NCI-H128 (cell line): Measurements from ENCODE around the gene ADAMTS6.

ENCODE experiments used
- DNase-seq: peaks from one replicate; lab custom pipeline; 2025; ENCODE audit not compliant: unreplicated experiment; lab: John Stamatoyannopoulos, UW

Gene ADAMTS6

DNA sequence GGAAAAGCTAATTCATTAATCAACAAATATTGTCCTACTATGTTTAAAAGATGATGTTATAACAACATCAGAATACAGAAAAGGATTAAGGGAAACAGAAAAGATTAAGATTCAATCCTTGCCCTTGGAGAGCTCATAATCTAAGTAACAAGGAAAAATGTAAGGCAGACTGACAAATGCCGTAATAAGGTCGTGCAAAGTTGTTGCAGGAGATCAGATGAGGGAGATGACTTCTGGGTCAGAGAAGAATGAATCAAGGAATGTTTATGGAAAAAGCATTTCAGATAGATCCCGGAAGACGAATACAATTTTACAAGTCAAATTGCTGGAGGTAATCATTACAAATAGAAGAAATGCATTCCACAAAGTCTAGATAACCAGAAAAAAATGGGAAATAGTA, 6.4 kb downstream of the ADAMTS6 start:
- no peak for DNase-seq

DNA sequence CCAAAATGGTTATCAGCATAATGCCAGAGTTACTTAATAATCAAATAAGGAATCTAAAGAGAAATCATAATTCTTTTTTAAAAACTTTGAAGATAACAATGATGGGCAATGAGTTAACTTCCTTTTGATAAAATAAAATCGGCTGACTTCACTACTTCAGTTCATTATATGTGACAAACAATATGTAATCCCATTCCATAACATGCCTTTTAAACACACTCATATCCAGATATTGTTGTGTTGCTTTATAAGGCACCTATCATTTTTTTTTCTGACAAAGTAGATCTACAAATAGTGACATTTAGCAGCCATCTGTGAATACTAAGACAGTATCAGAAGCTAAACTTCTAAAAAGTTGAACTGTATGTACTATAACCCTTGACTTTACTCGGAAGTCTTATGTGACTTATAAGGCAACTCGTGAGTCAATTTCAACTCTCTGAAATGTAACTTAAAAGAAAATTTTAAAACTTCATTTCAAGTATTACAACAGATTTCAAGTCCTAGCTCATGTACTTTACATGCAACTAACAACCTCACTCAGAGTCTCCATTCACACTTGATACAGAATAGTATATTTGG, 7.5 kb downstream of the ADAMTS6 start:
- DNase-seq: no peak

DNA sequence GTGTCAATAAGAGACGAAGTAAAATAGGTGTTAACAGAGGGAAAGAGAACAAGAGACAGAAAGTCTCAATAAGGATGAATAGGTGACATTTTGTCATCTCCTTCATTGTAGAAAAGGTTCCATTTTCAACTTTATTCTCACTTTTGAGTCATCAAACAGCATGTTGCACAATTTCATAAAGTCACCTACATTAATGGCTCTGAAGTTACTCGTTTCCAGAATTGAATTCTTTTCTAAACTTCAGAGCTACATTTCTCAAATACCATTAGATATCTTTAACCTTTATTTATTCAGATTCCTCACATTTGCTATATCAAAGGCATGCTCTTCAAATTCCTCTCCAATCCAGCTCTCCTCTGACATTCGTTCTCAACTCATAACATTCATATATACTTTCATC, 13.1 kb downstream of the ADAMTS6 start:
- DNase-seq: no peak

DNA sequence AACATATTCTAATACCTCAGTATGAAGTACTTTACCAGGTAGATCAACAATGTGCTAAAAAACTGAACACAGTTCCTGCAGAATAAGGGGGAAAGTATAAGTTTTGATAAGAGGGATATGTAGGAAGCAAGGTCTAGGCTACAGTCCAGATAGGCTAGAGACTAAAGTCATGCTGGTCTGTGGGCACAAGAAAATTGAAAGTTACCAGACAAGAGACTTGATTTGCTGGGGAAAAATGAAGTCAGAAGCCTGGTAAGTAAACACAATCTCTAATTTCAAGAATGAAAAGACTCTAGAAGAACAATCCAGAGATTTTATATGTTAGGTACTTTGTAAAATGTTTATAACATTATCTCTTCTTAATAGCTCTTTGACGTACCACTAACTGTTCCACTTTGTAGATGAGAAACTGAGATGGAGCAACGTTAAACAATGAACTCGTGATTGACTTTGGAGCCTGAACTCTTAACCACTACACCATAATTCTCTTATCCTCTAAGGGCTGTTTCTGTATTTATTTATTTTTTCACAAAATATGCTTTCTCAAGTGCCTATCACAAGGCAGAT, 19.5 kb downstream of the ADAMTS6 start:
- no peak for DNase-seq

DNA sequence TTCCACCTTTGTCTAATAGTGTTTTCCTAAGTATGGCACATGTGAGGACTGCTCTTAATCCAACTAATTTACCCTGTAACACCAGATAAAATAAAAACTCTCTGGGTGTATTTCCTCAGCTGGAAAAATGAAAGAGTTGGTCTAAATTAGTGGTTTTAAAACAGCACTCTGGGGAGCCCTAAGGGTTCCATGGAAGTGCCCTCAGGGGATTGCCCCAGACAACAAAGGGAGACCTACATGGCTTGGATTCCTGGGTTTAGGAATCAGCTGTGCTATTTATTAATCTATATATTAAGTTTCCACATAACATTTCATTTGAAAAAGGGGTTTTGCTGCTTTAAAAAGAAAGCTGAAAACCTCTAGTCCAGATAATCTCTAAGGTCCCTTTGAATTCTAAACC, 20.2 kb downstream of the ADAMTS6 start:
- no peak for DNase-seq

DNA sequence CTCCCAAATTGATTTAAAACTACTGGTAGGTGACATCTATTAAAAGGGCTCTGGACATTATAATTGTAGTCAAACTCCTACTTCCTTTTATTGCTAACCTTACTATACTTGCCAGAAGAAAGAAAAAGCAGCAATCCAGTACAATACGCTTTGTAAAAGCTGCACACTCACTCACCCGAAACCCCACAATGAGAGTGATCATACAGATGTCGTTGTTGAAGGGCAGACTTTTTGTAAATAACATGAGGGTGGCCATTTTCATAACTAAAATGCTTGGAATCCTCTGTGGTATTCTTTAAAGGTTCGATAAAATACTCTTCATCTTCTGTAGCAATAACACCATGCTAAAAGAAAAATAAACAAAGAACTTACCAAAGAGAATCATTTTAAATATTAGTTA, 21.7 kb downstream of the ADAMTS6 start:
- DNase-seq: no peak

DNA sequence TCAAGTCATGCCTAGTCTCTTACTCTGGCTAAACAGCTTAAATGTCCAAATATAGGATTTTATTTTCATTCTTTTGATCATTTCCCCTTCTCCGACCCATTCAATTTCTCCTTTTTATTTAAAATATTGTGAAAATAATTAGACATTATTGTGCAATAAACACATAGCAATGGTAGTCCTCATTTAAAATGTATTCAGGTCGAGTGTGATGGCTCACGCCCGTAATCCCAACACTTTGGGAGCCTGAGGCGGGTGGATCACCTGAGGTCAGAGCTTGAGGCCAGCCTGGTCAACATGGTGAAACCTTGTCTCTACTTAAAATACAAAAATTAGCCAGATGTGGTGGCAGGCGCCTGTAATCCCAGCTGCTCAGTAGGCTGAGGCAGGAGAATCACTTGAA, 26.7 kb downstream of the ADAMTS6 start:
- DNase-seq: no peak

DNA sequence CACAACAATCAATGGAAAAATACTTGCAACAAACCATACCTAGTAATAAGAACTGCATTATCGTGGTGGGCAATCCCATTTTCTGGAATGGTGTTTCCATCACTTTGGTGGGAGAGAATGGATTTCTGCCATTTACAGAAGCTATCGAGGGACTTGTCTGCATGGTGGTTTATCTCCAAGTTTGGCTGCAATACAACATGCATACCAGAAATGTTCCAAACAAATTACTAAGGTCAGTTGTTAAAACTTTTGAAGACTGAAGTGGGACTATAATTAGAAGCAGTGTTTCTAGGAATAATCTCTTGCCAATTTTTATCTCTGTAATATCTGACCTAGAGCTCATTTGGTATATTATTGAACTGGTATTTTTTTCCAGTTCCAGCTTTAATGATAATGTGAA, 30.3 kb downstream of the ADAMTS6 start:
- DNase-seq: no peak

DNA sequence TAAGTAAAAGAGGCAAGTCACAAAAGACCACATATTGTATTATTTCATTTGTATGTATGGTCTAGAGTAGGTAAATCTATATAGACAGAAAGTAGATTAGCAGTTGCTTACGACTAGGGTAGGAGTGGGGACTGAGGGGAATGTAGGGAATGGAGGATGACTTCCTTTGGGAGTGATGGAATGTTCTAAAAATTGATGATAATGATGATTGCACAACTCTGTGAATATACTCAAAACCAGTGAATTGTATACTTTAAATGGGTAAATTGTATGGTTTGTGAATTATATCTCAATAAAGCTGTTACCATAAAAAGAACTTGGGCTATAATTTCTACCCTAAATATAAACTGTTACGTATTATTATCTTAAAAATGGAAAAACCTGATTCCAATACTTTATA, 35.0 kb downstream of the ADAMTS6 start:
- DNase-seq: no peak

DNA sequence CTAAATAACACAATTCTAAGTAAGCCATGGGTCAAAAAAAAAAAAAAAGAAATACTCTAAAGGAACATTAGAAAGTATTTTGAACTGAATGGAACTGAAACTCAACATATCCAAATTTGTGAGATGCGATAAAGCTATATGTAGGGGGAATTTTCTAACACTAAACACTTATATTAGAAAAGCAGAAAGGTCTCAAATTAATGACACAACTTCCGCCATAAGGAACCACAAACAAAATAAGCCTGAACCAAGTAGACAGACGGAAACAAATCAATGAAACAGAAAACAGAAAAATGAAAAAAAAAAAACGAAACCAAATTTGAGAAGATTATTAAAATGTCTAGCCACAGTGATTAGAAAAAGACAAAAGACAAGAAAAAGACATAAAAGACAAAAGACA, 39.9 kb downstream of the ADAMTS6 start:
- DNase-seq: no peak

DNA sequence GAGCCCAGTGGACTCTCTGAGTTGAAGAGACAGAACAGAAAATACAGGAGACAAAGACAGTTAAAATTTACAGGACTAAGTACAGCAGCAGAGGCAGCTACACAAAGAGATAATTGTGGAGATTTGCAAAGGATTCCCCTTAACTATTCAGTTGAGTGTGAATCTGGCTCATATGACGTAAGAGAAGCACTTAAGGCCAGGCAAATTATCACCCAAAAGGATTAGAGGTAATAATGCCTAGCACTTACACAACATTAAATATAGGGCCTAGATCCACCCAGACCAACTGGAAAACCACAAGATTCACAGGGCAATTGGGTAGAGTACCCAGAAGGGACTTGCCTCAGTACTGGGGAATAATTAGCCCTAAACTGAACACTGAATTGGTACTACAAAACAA, 41.3 kb downstream of the ADAMTS6 start:
- DNase-seq: no peak

DNA sequence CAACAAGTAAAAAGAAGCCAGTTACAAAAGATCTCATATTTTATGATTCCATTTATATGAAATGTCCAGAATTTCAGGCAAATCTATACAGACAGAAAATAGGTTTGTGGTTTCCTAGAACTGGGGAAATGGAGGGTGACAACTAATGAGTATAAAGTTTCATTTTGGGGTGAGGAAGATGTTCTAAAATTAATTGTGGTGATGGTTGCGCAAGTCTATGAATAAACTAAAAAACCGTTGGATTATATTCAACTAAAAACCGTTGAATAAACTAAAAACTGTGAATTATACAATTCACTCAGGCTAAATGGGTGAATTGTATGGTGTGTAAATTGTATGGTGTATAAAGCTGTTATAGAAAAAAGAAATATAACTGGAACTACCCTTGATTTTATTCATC, 47.6 kb downstream of the ADAMTS6 start:
- no peak for DNase-seq

DNA sequence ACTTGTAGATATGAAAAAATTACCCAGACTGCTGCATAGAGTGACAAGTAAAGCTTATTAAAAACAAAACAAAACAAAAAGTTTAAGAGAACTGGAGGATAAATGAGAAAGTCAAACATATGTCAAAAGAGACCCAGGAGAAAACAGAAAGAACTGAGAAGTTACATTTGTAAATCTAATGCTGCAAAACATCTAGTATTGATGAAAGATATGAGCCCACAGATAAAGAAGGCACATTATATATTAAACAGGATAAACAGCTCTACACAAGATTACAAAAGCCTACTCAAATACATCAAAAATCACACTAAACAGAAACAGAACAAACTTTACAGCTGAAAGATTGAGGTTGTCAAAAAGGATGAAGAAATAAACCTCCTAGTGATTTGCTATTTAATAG, 55.1 kb downstream of the ADAMTS6 start:
- DNase-seq: no peak

DNA sequence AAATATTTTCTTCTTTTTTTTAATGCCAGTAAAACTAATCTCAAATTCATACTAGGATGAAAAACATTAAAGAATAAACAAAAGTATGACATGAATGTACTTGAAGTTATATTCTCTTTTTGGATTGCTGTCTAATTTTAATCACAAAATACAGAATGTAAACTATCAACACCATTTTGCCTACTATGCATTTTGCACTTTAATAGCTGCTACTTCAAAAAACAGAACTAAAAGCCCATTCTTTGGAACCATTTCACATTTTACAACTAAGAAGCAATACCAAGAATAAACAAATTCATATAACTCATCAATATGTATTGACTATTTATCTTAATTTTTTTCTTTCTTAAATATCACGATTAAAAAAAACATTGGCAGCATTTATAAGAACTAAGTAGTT, 58.1 kb downstream of the ADAMTS6 start:
- DNase-seq: no peak

DNA sequence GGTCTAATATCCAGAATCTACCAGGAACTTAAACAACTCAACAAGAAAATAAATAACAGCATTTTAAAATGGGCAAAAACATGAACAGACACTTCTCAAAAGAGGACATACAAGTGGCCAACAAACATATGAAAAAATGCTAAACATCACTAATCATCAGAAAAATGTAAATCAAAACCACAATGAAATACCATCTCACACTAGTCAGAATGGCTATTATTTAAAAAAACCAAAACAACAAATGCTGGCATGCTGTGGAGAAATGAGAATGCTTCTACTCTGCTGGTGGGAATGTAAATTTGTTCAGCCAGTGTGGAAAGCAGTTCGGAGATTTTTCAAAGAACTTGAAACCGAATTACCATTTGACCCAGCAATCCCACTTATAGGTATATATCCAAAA, 63.1 kb downstream of the ADAMTS6 start:
- no peak for DNase-seq

DNA sequence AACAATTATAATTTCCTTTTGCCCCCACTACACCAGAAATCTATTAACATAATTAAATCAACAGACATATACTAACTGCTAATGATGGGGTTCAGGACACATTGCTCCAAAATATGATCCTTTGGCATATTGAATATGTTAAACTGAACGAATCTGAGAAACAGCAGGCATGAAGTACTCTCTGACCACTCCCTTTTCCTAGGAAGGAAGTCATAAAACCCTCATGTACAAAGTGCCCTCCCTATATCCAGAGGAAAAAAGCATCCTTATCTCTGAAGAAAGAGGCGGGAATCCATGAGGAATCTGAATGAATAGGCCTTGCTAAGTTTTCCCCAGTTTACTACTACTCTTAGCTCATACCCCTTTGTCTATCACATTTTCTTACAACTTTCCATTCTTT, 67.9 kb downstream of the ADAMTS6 start:
- no peak for DNase-seq

DNA sequence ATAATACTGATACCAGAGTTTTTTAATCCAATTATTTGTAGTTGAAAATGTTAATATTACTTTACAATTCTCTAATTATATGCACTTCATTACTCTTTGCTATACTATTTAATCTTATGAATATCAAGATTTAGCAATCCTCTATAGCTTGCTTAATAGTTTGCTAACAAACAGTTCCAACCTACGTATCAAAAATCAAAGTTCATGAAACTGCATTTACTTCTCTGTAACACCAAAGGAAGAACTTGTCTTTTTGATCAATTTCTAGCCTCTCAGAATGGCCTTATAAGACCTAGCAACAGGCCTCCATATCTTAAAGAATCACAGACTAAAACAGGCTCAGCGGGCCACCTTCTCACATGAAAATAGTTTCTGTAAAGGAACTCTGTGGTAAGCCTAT, 68.9 kb downstream of the ADAMTS6 start:
- no peak for DNase-seq

DNA sequence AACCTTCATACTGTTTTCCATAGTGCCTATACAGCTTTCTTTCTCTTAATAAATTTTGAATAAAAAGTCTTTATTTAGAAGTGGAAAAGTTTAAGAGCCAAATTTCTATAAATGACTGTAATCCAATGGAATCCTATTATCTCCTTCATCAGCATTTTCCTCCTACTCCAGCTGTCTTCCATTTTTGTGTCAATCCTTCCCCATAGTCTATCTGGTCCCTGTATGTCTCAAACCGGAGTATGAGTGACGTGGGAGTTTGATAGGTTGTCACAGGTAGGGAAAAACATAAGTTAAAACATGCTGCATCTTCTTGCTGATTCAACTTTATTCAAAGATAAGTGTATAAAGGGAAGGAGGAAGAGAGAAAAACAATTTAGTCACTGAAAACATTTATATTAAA, 70.4 kb downstream of the ADAMTS6 start:
- DNase-seq: no peak

DNA sequence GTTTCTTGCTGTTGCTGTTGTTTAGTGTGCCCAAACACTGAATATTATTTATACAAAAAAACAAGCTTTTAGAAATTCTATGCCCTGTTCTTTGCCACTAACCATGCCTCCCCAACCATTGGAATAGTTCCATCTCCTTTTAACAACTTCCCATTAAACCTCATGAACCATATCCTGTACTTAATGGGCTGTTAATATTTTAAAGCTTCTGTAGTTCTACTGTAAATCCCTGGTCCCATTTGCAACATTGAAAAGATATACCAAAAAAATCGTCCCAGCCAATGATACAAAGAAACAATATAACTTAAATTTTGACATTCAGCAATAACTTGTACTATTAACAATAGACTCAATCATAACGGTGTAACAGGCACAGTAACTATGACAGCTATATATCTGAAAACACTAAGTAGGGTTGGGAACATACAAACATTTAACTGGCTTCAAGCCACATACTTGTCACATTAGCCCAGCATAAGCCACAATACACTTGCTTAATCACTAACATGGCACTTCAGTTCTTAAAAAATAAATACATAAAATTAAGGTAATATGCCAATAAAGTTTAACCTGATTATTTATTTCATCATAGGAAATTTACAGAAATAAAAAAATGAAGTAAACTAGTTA, 86.1 kb downstream of the ADAMTS6 start:
- no peak for DNase-seq

DNA sequence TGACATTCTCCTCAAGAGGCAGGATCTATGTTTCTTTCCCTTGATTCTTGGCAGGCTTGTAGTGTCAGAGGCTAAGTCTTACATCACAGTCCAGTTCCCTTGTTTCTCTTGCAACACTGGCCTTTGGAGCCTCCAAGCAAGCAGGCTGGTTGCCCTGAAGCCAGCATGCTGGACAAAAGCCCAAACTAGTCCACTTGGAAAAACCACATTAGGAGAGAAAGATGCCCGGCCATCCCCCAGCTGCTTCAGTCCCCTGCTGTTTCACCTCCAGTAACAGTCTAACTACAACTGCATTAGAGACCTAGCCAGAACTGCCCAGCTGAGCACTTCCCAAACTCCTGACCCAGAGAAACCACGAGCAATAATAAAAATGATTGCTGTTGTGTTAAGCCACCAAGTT, 87.6 kb downstream of the ADAMTS6 start:
- DNase-seq: no peak

DNA sequence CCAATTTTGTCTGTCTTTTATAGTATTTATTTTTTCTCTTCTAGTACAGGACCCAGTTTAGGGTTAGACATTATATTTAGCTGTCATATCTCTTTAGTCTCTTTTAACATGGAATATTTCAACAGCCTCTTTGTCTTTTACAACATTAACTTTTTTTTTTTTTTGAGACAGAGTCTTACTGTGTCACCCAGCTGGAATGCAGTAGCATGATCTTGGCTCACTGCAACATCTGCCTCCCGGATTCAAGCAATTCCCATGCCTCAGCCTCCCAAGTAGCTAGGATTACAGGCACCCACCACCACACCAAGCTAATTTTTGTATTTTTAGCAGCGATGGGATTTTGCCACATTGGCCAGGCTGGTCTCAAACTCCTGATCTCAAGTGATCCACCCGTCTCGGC, 90.1 kb downstream of the ADAMTS6 start:
- no peak for DNase-seq

DNA sequence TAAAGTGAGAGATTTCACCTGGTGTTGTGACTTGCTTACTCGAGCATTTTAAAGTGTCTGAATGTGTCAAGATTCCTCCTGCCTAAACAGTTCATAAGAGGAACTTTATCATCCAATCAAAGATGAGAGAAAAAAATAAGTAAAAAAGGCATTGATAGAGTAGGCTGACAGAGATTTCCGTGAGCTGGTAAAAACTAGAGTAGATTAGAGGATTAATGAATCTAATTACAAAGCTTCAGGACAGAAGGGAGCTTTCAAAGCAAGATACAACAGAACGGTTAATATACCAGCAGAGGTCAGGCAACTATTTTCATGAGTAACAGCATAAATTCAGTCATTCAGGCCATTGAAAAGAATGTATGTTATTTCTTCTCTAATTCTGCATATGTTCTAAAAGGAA, 91.5 kb downstream of the ADAMTS6 start:
- DNase-seq: no peak

DNA sequence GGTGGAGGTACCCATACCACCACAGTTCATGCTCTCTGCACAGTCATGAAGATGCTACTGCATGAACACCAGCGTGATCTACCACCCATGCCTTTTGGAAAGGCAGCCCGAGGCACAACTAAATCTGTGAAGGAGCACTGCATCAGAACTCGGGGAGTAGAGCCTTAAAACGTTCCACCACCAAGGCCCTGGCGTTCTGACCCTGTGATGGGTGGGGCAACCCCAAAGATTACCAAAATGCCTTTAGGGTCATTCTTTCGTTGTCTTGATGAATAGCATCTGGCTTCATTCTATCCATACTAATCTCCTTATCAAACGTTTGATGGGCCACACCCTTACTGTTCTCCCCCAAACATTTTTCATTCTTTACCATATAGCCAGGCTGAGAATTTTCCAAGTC, 97.9 kb downstream of the ADAMTS6 start:
- no peak for DNase-seq
